AG04450 (cell line): Measurements from ENCODE around the gene WNK2. TPM values are rescaled to one million over a fixed set of nuclear protein-coding genes. Genes with fewer than 3 reads are reported as not detected.

ENCODE experiments used
- CTCF ChIA-PET: fragments of 300-600, 350-600 bp; formaldehyde crosslinking; extraction: SDS; loops from one replicate; lab custom pipeline; 2022; ENCODE audit warnings: antibody characterized with exemption, inconsistent platforms; lab: Charles Lee
- POLR2A ChIA-PET: fragments of 350-600 bp; formaldehyde crosslinking; extraction: SDS; loops from one replicate; lab custom pipeline; 2021; ENCODE audit warnings: antibody characterized with exemption, inconsistent platforms; lab: Yijun Ruan, JAX
- DNase-seq: peaks from one replicate; pipeline ENCODE4 v3.0.0-alpha.2; 2011; ENCODE audit warnings: low read depth, low spot score
- H3K27ac ChIP-seq: one replicate; pipeline ENCODE4 v1.5.1; 2012; ENCODE audit warnings: low read depth, low read length, control low read depth
- H3K27me3 ChIP-seq: one replicate; pipeline ENCODE4 v1.6.0; 2012; ENCODE audit warnings: low read length; ENCODE audit not compliant: control insufficient read depth, insufficient read depth
- H3K4me3 ChIP-seq: 2 replicates; pipeline ENCODE4 v1.5.1; 2011; ENCODE audit warnings: mild to moderate bottlenecking, low read depth, low read length, control low read depth
- H3K9me3 ChIP-seq: 2 replicates; pipeline ENCODE4 v1.5.1; 2012; ENCODE audit warnings: low read length; ENCODE audit not compliant: control insufficient read depth, insufficient read depth
- CTCF ChIP-seq: IDR thresholded peaks from 2 replicates; pipeline ENCODE4 v1.5.1; 2011; ENCODE audit warnings: low read depth, low read length, control low read depth, inconsistent platforms
- polyA plus RNA-seq: library from polyadenylated mRNA; depleted of rRNA; stranded (reverse); fragments of >200 nt; gene quantifications from 2 replicates; pipeline ENCODE4 v1.2.3, GENCODE V29; 2011

Gene WNK2
- polyA plus RNA-seq, 1 experiment = not detected

GRCh38 chr9:93266521-93267001 lies 82.6 kb downstream of the WNK2 start:
- H3K9me3 ChIP-seq = no peaks in the 10 kb centered on the region
- ChIA-PET POLR2A (no interaction called here), CTCF (no interaction called here)
- TF ChIP-seq CTCF = no peak
- DNase-seq = no peak
- H3K27me3 ChIP-seq = peaks cover 7% of the 10 kb centered on the region
- no peak overlapping the region for H3K27ac ChIP-seq
- H3K4me3 ChIP-seq = no peak overlapping the region

DNA sequence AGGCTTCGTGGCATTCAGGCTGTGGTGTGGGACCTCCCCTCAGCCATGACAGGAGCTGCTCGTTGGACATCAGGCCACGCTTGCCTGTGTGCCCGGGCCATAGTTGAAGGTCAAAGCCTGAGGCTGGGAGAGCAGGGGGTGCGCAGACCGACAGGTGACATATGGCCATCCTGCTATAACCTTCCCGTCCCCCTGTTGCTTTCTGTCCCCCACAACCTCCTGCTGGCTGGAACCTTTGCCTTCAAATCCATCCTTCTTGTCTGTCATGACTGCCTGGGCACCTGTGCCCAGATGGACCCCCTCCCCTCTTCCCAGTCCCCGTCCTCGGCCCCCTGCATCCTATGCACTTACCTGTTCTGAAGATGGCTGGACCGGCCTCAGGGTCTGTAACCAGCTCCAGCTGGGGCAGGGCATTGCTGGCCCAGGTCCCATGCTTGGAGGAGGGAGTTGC lies 83.2 kb downstream of the WNK2 start:
- Histone ChIP-seq H3K27ac (no peak overlapping the region), H3K27me3 (peaks cover 7% of the 10 kb centered on the region), H3K4me3 (no peak overlapping the region), H3K9me3 (no peaks in the 10 kb centered on the region)
- CTCF ChIA-PET = no interaction called here
- POLR2A ChIA-PET = no interaction called here
- TF ChIP-seq CTCF = no peak
- no peak for DNase-seq

DNA sequence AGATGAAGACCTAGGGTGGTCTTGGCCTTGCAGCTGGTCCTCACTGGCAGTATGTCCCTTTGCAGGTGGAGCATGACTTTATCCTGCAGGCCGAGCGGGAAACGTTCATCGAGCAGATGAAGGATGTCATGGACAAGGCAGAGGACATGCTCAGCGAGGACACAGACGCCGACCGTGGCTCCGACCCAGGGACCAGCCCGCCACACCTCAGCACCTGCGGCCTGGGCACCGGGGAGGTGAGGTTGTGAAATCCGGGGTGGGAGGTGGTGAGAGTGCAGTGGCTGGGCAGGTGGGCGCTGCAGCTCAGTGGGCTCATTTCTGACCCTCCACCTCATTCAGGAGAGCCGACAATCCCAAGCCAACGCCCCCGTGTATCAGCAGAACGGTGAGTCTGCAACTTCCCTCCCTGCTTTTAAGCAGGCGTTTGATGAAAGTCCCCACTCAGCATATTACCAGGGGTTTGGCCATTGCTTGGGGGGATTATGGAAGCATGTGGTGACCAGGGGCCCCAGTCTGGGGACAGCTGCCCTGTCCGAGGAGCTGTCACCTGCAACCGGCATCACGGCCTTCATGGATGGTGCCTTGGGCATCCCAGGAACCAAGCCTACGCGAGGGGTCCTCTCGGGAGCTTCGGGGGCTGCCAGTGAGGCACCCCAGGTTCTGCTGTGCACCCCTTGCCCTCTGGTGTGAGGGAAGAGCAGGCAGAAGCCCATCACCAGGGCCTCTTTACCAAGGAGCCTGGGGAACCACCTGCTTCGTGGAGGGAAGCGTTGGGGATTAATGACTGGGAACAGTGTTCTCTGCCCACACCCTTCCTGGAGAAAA lies 84.0 kb downstream of the WNK2 start:
- no peak for DNase-seq
- peaks cover 2% of the 10 kb centered on the region for H3K27me3 ChIP-seq
- no peak overlapping the region for H3K4me3 ChIP-seq
- H3K9me3 ChIP-seq = no peaks in the 10 kb centered on the region
- ChIA-PET POLR2A (no interaction called here), CTCF (interaction anchor here (0.6 kb wide), 1 partner anchor 221 kb away, joined by 4 read pairs; no protein-coding TSS in a partner anchor)
- no peak for TF ChIP-seq CTCF
- H3K27ac ChIP-seq = no peak overlapping the region

DNA sequence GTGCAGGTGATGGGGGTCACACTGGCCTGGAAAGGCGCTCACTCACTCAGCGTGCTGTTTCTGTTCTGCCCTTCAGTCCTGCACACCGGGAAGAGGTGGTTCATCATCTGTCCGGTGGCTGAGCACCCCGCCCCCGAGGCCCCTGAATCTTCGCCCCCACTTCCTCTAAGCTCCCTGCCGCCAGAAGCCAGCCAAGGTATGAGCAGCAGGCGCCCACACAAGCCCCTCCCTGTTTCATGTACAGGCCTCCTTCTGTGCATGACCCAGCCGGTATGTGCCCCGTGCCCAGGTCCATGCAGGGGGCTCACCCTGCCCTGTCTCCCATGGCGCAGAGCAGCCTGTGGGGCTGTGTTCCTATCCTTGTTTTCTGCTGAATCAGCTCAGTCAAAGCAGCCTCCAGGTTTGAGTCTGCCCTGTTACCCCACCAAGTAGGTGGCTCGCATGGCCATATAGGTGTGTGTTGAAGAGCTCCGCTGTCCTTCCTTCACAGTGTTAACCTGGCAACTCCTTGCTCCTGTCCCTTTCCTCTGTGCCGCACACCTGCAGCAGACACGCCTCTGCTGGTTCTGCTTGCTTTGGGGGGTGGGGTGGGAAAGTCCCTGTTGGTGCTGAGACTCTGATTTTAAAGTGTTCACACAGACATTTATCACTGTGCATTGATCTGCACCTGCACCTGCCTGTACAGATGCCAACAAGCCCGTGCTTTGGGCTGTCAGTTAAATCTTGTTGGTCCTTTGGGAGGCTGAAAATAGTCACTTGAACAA lies 84.8 kb downstream of the WNK2 start:
- H3K27me3 ChIP-seq = peaks cover 2% of the 10 kb centered on the region
- no peak overlapping the region for H3K27ac ChIP-seq
- no peak overlapping the region for H3K4me3 ChIP-seq
- POLR2A ChIA-PET = no interaction called here
- no peak for TF ChIP-seq CTCF
- H3K9me3 ChIP-seq = no peaks in the 10 kb centered on the region
- CTCF ChIA-PET = interaction anchor here (0.6 kb wide), 1 partner anchor 222 kb away, joined by 4 read pairs; no protein-coding TSS in a partner anchor
- no peak for DNase-seq
